H1 (cell line): ENCODE results near the gene LAMB3.

Experiments
- BRCA1 ChIP-seq: IDR thresholded peaks from 2 replicates; pipeline ENCODE4 v1.6.1; 2012; ENCODE audit warnings: low read depth, low read length, improper control_type of control experiment
- EZH2 ChIP-seq: fragments of 200-600 bp; sonication (generic); IDR thresholded peaks from 2 replicates; pipeline ENCODE4 v1.7.1; 2012; ENCODE audit warnings: low read depth, mild to moderate bottlenecking, moderate library complexity, low read length, inconsistent platforms; ENCODE audit not compliant: severe bottlenecking
- GTF2F1 ChIP-seq: IDR thresholded peaks from 2 replicates; pipeline ENCODE4 v1.6.1; 2012; ENCODE audit warnings: low read depth, low read length, improper control_type of control experiment, borderline replicate concordance
- POLR2A ChIP-seq, 2 experiments: IDR thresholded peaks; 1 replicate in 1 of 2; 2 replicates in 1 of 2; pipeline ENCODE4 v1.6.1; 2011; ENCODE audit warnings: low read depth in 2 of 2, low read length in 2 of 2, mild to moderate bottlenecking in 2 of 2; ENCODE audit errors: control extremely low read depth in 1 of 2
- RFX5 ChIP-seq: IDR thresholded peaks from 2 replicates; pipeline ENCODE4 v1.6.1; 2011; ENCODE audit warnings: low read depth, low read length, improper control_type of control experiment, borderline replicate concordance
- SRF ChIP-seq: IDR thresholded peaks from 2 replicates; pipeline ENCODE4 v1.6.1; 2011; ENCODE audit warnings: mild to moderate bottlenecking, low read depth, low read length, moderate library complexity
- SUZ12 ChIP-seq: fragments of 200-600 bp; sonication (generic); IDR thresholded peaks from 2 replicates; pipeline ENCODE4 v1.6.1; 2012; ENCODE audit warnings: mild to moderate bottlenecking, inconsistent platforms, low read length, moderate library complexity, mixed read lengths
- TEAD4 ChIP-seq: IDR thresholded peaks from 2 replicates; pipeline ENCODE4 v1.6.1; 2012; ENCODE audit warnings: low read depth, low read length, inconsistent platforms, mixed read lengths
- TF ChIP-seq, protein P1 (sequence below), 3 experiments: IDR thresholded peaks; 1 replicate in 2 of 3; 2 replicates in 1 of 3; pipeline versions ENCODE4 v1.5.1 to v1.6.1; 2011; ENCODE audit warnings: low read length in 3 of 3, mild to moderate bottlenecking in 3 of 3, inconsistent platforms in 2 of 3, low read depth in 1 of 3, moderate library complexity in 1 of 3; ENCODE audit not compliant: insufficient read depth in 1 of 3; ENCODE audit errors: control extremely low read depth in 1 of 3
- TF ChIP-seq, protein P2 (sequence below): IDR thresholded peaks from 2 replicates; pipeline ENCODE4 v1.6.1; 2012; ENCODE audit warnings: inconsistent platforms
- TF ChIP-seq, protein P3 (sequence below): IDR thresholded peaks from 2 replicates; pipeline ENCODE4 v1.6.1; 2011; ENCODE audit warnings: low read length, improper control_type of control experiment
- TF ChIP-seq, protein P4 (sequence below): IDR thresholded peaks from 2 replicates; pipeline ENCODE4 v1.6.1; 2011; ENCODE audit warnings: low read depth, mild to moderate bottlenecking, low read length; ENCODE audit not compliant: insufficient read depth

DNA sequence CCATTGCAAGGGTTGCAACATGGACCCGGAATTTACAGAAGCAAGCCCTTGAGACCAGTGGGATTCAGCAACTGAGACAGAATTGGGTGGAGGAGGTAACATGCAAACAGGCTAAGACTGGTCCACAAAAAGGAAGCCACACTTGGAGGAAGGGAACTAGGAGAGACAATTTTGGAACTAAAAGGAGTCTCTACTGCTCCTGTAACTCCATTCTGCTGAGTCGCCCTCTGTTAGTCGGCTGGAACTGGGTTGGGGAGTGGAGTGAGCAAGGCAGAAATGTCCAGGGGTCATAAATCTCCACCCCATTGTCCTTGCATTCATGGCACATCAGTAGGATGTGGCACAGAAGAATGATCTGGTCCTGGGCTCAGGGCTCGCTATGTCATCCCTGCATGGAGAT is 5.1 kb downstream of the LAMB3 start:
- TF ChIP-seq, protein P1, sequence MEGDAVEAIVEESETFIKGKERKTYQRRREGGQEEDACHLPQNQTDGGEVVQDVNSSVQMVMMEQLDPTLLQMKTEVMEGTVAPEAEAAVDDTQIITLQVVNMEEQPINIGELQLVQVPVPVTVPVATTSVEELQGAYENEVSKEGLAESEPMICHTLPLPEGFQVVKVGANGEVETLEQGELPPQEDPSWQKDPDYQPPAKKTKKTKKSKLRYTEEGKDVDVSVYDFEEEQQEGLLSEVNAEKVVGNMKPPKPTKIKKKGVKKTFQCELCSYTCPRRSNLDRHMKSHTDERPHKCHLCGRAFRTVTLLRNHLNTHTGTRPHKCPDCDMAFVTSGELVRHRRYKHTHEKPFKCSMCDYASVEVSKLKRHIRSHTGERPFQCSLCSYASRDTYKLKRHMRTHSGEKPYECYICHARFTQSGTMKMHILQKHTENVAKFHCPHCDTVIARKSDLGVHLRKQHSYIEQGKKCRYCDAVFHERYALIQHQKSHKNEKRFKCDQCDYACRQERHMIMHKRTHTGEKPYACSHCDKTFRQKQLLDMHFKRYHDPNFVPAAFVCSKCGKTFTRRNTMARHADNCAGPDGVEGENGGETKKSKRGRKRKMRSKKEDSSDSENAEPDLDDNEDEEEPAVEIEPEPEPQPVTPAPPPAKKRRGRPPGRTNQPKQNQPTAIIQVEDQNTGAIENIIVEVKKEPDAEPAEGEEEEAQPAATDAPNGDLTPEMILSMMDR (IDR thresholded peaks at IDR 0.05; ENCODE audit: control extremely low read depth in 1 of 3, insufficient read depth in 1 of 3, low read depth in 1 of 3, low read length in 3 of 3) = no peak
- TF ChIP-seq RFX5 (no peak), SRF (no peak), GTF2F1 (no peak), POLR2A (IDR thresholded peaks at IDR 0.05; ENCODE audit: control extremely low read depth in 1 of 2, low read depth in 2 of 2, low read length in 2 of 2) (no peak), EZH2 (no peak), SUZ12 (no peak), TEAD4 (no peak), BRCA1 (no peak)
- TF ChIP-seq, protein P2, sequence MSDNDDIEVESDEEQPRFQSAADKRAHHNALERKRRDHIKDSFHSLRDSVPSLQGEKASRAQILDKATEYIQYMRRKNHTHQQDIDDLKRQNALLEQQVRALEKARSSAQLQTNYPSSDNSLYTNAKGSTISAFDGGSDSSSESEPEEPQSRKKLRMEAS = no peak
- TF ChIP-seq, protein P3, sequence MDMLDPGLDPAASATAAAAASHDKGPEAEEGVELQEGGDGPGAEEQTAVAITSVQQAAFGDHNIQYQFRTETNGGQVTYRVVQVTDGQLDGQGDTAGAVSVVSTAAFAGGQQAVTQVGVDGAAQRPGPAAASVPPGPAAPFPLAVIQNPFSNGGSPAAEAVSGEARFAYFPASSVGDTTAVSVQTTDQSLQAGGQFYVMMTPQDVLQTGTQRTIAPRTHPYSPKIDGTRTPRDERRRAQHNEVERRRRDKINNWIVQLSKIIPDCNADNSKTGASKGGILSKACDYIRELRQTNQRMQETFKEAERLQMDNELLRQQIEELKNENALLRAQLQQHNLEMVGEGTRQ = no peak
- TF ChIP-seq, protein P4, sequence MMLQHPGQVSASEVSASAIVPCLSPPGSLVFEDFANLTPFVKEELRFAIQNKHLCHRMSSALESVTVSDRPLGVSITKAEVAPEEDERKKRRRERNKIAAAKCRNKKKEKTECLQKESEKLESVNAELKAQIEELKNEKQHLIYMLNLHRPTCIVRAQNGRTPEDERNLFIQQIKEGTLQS = no peak
